Measurements from ENCODE around the gene CCDC50.

CCDC50 gene

DNA sequence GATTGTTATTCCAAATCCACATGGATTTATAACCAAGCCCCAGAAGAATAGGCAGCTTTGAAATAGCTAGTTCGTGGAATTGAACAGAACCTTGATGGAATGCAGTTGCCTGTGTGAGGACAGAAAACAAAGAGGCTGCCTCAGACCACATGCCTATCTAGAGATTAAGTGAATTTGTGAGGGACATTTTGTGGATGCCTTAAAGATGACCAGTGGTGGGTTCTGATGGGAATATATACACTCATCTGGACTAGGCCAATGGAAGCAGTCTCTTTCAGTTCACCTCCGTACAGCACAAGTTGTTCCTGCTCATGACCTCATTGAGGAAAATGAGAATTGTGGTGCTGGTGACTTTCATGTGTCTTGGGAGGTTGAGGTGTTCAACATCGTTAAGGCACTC, 68.6 kb downstream of the CCDC50 start:
- Histone ChIP-seq H3K9me2 (replicated peaks; ENCODE audit: insufficient read depth, low read length) (no peaks in the 10 kb centered on the region), H2AFZ (ENCODE audit: low read depth, low read length, severe bottlenecking) (no peak overlapping the region), H4K20me1 (ENCODE audit: low read depth, low read length) (no peaks in the 10 kb centered on the region), H3K4me2 (ENCODE audit: low read depth, low read length, poor library complexity, severe bottlenecking) (no peak overlapping the region), H3K79me2 (ENCODE audit: insufficient read depth, low read length) (no peaks in the 10 kb centered on the region), H3K27me3 (ENCODE audit: low read length) (no peaks in the 10 kb centered on the region), H3F3A (ENCODE audit: insufficient read depth) (no peaks in the 10 kb centered on the region), H3K36me3 (ENCODE audit: low read length) (no peaks in the 10 kb centered on the region), H3K9ac (ENCODE audit: low read length) (no peak overlapping the region), H3K27ac (ENCODE audit: low read depth, low read length) (no peak overlapping the region), H3K4me3 (ENCODE audit: insufficient read depth, low read length, poor library complexity, severe bottlenecking) (no peak overlapping the region), H3K9me3 (ENCODE audit: insufficient read depth, low read length) (no peaks in the 10 kb centered on the region)
- no peak for TF ChIP-seq EZH2phosphoT487 (conservative IDR thresholded peaks at IDR 0.05; ENCODE audit: low read length)
- TF ChIP-seq CTCF (IDR thresholded peaks at IDR 0.05; ENCODE audit: insufficient read depth, low read length, poor library complexity, severe bottlenecking): no peak

- Histone ChIP-seq H3K36me3 (ENCODE audit: low read length) (no peaks in the 10 kb centered on the region), H3F3A (ENCODE audit: insufficient read depth) (no peaks in the 10 kb centered on the region), H3K27me3 (ENCODE audit: low read length) (no peaks in the 10 kb centered on the region), H3K79me2 (ENCODE audit: insufficient read depth, low read length) (no peaks in the 10 kb centered on the region), H3K9me2 (replicated peaks; ENCODE audit: insufficient read depth, low read length) (no peaks in the 10 kb centered on the region), H3K9me3 (ENCODE audit: insufficient read depth, low read length) (no peaks in the 10 kb centered on the region), H3K27ac (ENCODE audit: low read depth, low read length) (no peak overlapping the region), H3K9ac (ENCODE audit: low read length) (no peak overlapping the region), H3K4me2 (ENCODE audit: low read depth, low read length, poor library complexity, severe bottlenecking) (no peak overlapping the region), H4K20me1 (ENCODE audit: low read depth, low read length) (no peaks in the 10 kb centered on the region), H2AFZ (ENCODE audit: low read depth, low read length, severe bottlenecking) (no peak overlapping the region), H3K4me3 (ENCODE audit: insufficient read depth, low read length, poor library complexity, severe bottlenecking) (no peak overlapping the region)
- TF ChIP-seq EZH2phosphoT487 (conservative IDR thresholded peaks at IDR 0.05; ENCODE audit: low read length): no peak
- no peak for TF ChIP-seq CTCF (IDR thresholded peaks at IDR 0.05; ENCODE audit: insufficient read depth, low read length, poor library complexity, severe bottlenecking)
These were observed 69.4 kb downstream of the CCDC50 start for GRCh38 chr3:191398607-191399006.

DNA sequence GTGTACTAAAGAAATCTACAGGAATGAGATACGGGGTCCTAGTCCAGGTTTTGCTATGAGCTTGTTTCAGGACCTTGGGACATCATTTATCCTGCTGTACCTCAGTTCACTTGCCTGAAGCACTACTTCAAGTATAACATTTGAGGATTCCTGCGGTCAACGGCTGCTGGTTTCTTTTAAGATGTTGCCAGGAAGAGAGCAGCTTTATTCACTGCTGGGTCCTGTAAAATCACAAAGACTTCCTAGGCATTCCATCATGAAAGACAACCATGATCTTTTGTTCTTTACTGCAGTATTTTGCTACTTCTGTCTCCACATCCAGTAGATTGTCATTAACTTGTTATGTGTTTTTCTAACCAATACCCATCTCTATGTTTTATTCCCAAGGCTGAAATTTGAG, 70.7 kb downstream of the CCDC50 start:
- TF ChIP-seq EZH2phosphoT487 (conservative IDR thresholded peaks at IDR 0.05; ENCODE audit: low read length) (no peak), CTCF (IDR thresholded peaks at IDR 0.05; ENCODE audit: insufficient read depth, low read length, poor library complexity, severe bottlenecking) (no peak)
- Histone ChIP-seq H3K9ac (ENCODE audit: low read length) (no peak overlapping the region), H3K9me2 (replicated peaks; ENCODE audit: insufficient read depth, low read length) (no peaks in the 10 kb centered on the region), H3K4me3 (ENCODE audit: insufficient read depth, low read length, poor library complexity, severe bottlenecking) (no peak overlapping the region), H3F3A (ENCODE audit: insufficient read depth) (no peaks in the 10 kb centered on the region), H4K20me1 (ENCODE audit: low read depth, low read length) (no peaks in the 10 kb centered on the region), H3K27me3 (ENCODE audit: low read length) (no peaks in the 10 kb centered on the region), H3K36me3 (ENCODE audit: low read length) (no peaks in the 10 kb centered on the region), H3K27ac (ENCODE audit: low read depth, low read length) (no peak overlapping the region), H3K79me2 (ENCODE audit: insufficient read depth, low read length) (no peaks in the 10 kb centered on the region), H2AFZ (ENCODE audit: low read depth, low read length, severe bottlenecking) (no peak overlapping the region), H3K9me3 (ENCODE audit: insufficient read depth, low read length) (no peaks in the 10 kb centered on the region), H3K4me2 (ENCODE audit: low read depth, low read length, poor library complexity, severe bottlenecking) (no peak overlapping the region)

Measured in SU-DHL-6 (cell line).